ENCODE data around the gene SUN5.

GRCh38 chr20:33006776-33007375 is 2.6 kb upstream of the SUN5 start:
- TF ChIP-seq CTCF (IDR thresholded peaks at IDR 0.05) (no peak), POLR2A (IDR thresholded peaks at IDR 0.05) (no peak)
